ENCODE results near the gene TAL1. TPM values are rescaled to one million over a fixed set of nuclear protein-coding genes. Genes with fewer than 3 reads are reported as not detected.

Gene TAL1
- total and polyA plus RNA-seq, 7 donors = 1.2 to 3.9 (median 2.7) TPM; not detected in 1

DNA sequence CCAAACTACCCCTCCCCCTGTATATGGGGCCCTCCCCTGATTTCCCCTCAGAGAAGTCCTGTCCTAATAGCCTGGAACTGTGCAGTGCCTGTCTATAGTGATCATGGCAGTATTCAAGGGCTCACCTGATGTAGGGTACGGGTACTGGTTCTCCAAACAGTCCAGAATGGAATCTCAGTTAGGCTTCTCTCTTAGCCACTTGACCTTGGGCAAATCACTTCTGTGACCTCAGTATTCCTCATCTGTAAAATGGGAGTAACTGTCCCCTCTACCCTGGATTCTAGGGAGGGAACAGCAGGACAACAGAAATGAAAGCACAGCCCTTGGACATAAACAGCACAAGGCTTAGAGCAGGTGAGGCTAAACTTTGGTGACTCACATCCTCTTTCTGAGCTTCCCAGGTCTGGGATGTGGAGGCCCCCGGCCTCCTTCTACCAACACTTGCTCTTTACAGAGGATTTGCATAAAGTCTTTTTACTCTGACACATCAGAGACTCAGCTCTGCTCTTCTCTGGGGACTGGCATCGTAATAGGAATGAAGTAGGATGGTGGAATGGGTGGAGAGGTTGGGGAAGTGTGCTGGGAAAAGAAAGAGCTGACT is 22.2 kb downstream of the TAL1 start:
- Histone ChIP-seq H3K27me3 (peaks cover 0 to 28% (median 0%) of the 10 kb centered on the region in 3 donors), H3K4me3 (no peak overlapping the region), H3K4me1 (no peaks in the 10 kb centered on the region), H3K9me3 (no peaks in the 10 kb centered on the region), H3K27ac (no peak overlapping the region), H3K36me3 (no peaks in the 10 kb centered on the region)
- TF ChIP-seq POLR2A (IDR thresholded peaks at IDR 0.05) = no peak
- TF ChIP-seq EP300 (IDR thresholded peaks at IDR 0.05) = no peak
- TF ChIP-seq, protein P1, sequence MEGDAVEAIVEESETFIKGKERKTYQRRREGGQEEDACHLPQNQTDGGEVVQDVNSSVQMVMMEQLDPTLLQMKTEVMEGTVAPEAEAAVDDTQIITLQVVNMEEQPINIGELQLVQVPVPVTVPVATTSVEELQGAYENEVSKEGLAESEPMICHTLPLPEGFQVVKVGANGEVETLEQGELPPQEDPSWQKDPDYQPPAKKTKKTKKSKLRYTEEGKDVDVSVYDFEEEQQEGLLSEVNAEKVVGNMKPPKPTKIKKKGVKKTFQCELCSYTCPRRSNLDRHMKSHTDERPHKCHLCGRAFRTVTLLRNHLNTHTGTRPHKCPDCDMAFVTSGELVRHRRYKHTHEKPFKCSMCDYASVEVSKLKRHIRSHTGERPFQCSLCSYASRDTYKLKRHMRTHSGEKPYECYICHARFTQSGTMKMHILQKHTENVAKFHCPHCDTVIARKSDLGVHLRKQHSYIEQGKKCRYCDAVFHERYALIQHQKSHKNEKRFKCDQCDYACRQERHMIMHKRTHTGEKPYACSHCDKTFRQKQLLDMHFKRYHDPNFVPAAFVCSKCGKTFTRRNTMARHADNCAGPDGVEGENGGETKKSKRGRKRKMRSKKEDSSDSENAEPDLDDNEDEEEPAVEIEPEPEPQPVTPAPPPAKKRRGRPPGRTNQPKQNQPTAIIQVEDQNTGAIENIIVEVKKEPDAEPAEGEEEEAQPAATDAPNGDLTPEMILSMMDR (IDR thresholded peaks at IDR 0.05) = no peak
- no peak for TF ChIP-seq POLR2AphosphoS5 (IDR thresholded peaks at IDR 0.05)
- intact Hi-C loops (cut with DNase I) = no loop called here
- 55 to 83% methylated on average over 3 of the region's 3 CpGs for WGBS, 2 donors
- peak; percentile 18 for DNase-seq

DNA sequence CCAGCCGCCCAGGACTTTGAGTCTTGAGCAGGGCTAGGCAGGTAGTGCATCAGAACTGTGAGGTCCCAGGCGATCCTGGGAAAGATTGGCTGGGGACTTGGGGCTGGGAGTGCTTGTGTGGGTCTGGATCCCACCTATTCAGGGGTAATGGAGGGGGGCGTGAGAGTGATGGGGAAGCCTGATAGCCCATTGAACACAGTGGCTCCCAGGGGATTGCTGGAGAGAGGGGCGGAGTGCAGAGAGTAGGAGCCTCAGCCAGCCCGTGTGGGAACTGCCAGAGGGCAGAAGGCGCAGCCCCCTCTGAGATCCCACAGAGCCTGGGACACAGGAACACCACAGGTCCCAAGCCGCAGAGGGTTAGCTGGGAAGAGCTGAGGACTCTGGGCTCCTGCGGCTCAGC is 22.9 kb downstream of the TAL1 start:
- no peak overlapping the region for H3K4me3 ChIP-seq
- no peaks in the 10 kb centered on the region for H3K4me1 ChIP-seq
- 72 to 81% methylated on average over 8 of the region's 8 CpGs for WGBS, 2 donors
- intact Hi-C loops (cut with DNase I) = no loop called here
- no peak overlapping the region for H3K27ac ChIP-seq
- peak; percentile 25 for DNase-seq
- peaks cover 0 to 28% (median 0%) of the 10 kb centered on the region in 3 donors for H3K27me3 ChIP-seq
- no peaks in the 10 kb centered on the region for H3K9me3 ChIP-seq
- H3K36me3 ChIP-seq = no peaks in the 10 kb centered on the region
- TF ChIP-seq, protein P1 (IDR thresholded peaks at IDR 0.05) = no peak
- TF ChIP-seq POLR2A (IDR thresholded peaks at IDR 0.05) (no peak), POLR2AphosphoS5 (IDR thresholded peaks at IDR 0.05) (no peak), EP300 (IDR thresholded peaks at IDR 0.05) (no peak)

DNA sequence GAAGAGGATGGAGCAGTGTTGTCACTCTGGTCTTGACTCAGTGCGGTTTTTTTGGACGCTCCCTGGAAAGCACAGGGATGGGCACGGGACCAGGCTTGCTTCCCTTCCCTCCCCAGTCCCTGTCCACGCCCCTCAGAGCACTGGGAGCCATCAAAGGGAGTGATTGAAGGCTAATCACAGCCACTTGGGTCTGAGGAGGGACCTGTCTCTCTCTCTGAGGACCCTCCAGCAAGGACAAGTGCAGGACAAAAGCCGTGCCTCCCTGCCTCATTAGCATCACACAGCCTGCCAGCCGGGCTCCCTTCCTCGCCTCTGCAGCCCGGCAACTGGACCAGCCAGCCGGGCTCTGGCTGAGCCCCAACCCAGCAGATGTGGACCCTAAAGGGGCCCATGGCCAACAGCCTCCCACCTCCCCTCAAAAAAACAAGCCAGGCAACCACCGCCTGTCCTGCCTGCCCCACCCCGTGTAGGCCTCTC is 23.6 kb downstream of the TAL1 start:
- H3K27me3 ChIP-seq = peaks cover 0 to 28% (median 0%) of the 10 kb centered on the region in 3 donors
- H3K27ac ChIP-seq = no peak overlapping the region
- intact Hi-C loops (cut with DNase I) = no loop called here
- WGBS, 2 donors = 72% methylated on average over 11 of the region's 11 CpGs
- H3K4me3 ChIP-seq = no peak overlapping the region
- H3K4me1 ChIP-seq = no peaks in the 10 kb centered on the region
- H3K36me3 ChIP-seq = no peaks in the 10 kb centered on the region
- TF ChIP-seq EP300 (IDR thresholded peaks at IDR 0.05) = no peak
- TF ChIP-seq, protein P1 (IDR thresholded peaks at IDR 0.05) = no peak
- no peak for TF ChIP-seq POLR2AphosphoS5 (IDR thresholded peaks at IDR 0.05)
- TF ChIP-seq POLR2A (IDR thresholded peaks at IDR 0.05) = no peak
- DNase-seq = peak; percentile 32
- H3K9me3 ChIP-seq = no peaks in the 10 kb centered on the region

DNA sequence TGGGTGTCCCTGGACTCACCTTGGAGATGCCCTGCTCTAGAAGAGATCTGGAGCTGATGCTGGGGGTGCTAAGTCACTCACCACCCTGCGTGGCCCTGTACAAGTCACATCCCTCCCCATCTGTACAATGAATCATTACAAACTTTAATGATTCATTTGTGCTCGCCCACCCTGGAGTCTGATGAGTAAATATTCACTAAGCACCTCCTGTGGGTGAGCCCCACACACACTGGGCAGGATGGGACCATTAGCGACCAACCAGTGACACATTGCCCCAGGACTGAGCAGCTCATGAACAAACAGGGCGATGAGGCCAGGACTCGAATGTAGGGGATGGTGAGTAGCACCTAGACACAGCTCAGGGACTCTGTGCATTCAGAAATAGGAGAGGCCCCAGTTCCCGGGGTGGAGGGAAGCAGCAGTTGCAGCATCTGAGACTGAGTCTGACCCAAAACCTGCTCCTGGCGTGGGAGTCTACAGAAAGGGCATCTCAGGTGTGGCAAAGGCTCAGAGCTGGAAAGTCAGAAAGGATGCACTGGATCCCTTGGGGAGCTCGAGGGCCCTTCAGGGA is 24.1 kb downstream of the TAL1 start:
- Histone ChIP-seq H3K27ac (no peak overlapping the region), H3K4me1 (no peaks in the 10 kb centered on the region), H3K27me3 (peaks cover 0 to 28% (median 0%) of the 10 kb centered on the region in 3 donors), H3K9me3 (peaks cover 0 to 3% (median 0%) of the 10 kb centered on the region in 4 donors), H3K36me3 (no peaks in the 10 kb centered on the region), H3K4me3 (no peak overlapping the region)
- DNase-seq = peak; percentile 36
- no peak for TF ChIP-seq EP300 (IDR thresholded peaks at IDR 0.05)
- TF ChIP-seq POLR2A (IDR thresholded peaks at IDR 0.05) = no peak
- TF ChIP-seq, protein P1 (IDR thresholded peaks at IDR 0.05) = no peak
- TF ChIP-seq POLR2AphosphoS5 (IDR thresholded peaks at IDR 0.05) = no peak
- 68 to 70% methylated on average over 8 of the region's 8 CpGs for WGBS, 2 donors
- intact Hi-C loops (cut with DNase I) = no loop called here
